Activated CD8-positive, alpha-beta T cell treated with anti-CD3 and anti-CD28 coated beads for 36 hours (primary cell): ENCODE measurements around the gene TYK2. TPM values are rescaled to one million over a fixed set of nuclear protein-coding genes. Genes with fewer than 3 reads are reported as not detected.
A peak's percentile ranks its signal among the peaks of the same experiment; 100 is the strongest.
"Not testable (repeated sequence)": the region's sequence is repeated elsewhere in the genome, so short reads cannot be mapped to it uniquely, and the experiment has no call there.

Experiments used
- ATAC-seq: fragments of 200-7000 bp; cut with Tn5 transposase; one replicate; pipeline ENCODE4 v1.10.0; 2021; ENCODE audit warnings: mild to moderate bottlenecking, moderate library complexity
- CTCF ChIA-PET: fragments of 350-600 bp; sonication (Branson Sonifier 250); formaldehyde crosslinking; loops from one replicate; lab custom pipeline; 2021; ENCODE audit warnings: antibody characterized with exemption; lab: Charles Lee
- POLR2A ChIA-PET: fragments of 350-600 bp; sonication (Branson Sonifier 250); formaldehyde crosslinking; loops from one replicate; lab custom pipeline; 2021; ENCODE audit warnings: antibody characterized with exemption; lab: Charles Lee
- DNase-seq: peaks from one replicate; pipeline ENCODE4 v3.0.0-alpha.2; 2020
- H3K27ac Mint-ChIP-seq: one replicate; pipeline ENCODE4 v1.8.0; 2021; ENCODE audit warnings: mild to moderate bottlenecking, mixed read lengths
- H3K27me3 Mint-ChIP-seq: one replicate; pipeline ENCODE4 v1.8.0; 2021; ENCODE audit warnings: mixed read lengths
- H3K36me3 Mint-ChIP-seq: one replicate; pipeline ENCODE4 v1.8.0; 2021; ENCODE audit warnings: low read depth, mixed read lengths
- H3K4me1 Mint-ChIP-seq: one replicate; pipeline ENCODE4 v1.8.0; 2021; ENCODE audit warnings: low read depth, mixed read lengths
- H3K4me3 Mint-ChIP-seq: one replicate; pipeline ENCODE4 v1.8.0; 2021; ENCODE audit warnings: mild to moderate bottlenecking, moderate library complexity, mixed read lengths
- H3K9me3 Mint-ChIP-seq: one replicate; pipeline ENCODE4 v1.8.0; 2021; ENCODE audit warnings: mixed read lengths
- intact Hi-C: fragments of 100-400 bp; cut with micrococcal nuclease; formaldehyde crosslinking; loops from one replicate; pipeline ENCODE4 v1.10.0; 2022
- total RNA-seq, 2 experiments: library from RNA; stranded (reverse); gene quantifications; one replicate each; pipeline ENCODE4 v1.2.3, GENCODE V29; 2021
- TF ChIP-seq, protein P1 (sequence below): fragments of 200-600 bp; IDR thresholded peaks from one replicate; pipeline ENCODE4 v1.8.0; 2022; ENCODE audit warnings: antibody characterized with exemption, mild to moderate bottlenecking

TYK2 gene
- total RNA-seq, 2 experiments from 2014 or later, result 143 TPM

DNA sequence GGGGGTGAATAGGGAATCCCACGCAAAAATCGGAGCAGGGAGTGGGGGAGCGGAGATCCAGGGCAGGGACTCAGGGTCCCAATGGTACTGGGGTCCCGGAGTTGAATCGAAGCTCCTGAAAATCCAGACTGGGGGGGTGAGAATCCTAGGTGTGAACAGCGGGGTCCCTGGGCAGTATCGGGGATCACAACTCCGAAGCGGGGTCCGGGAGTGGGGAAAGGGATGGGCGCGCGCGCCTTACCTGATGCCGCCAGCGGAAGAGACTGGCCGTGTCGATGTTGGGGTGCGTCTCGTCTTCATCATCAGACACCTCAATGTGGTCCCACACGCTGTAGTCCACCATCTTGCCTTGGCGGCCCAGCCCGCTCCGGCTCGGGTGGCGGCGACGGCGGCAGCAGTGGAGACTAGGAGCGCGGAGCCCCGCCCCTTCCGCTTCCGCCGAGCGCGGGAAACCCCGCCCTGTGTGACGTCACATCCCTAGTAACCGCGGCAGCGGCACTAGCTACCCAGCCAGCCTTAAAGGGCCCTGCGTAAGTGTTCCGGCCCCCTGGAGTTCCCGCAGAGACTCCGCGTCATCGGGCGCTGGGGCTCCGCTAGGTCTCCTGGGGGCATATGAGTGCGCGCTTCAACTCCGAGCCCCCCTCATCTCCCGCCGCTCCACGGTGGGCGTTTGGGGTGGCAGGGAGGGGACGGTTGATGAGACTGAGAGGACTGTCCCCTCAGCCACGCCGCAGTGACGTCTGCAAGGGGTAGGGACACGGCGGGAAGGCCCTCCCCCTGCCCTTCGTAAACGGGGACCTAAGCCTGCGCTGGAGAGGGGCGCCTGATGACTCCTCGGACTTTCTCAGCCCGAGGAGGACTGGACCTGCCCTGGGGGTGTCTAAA lies 23.0 kb upstream of the TYK2 start, which contains the start of gene CDC37:
Gene CDC37 (minus strand): TSS at position 406 of the 885 bp plus-strand sequence. CDS start 63 bp downstream, at position 343.
- H3K4me1 Mint-ChIP-seq, result peaks cover 63% of the 10 kb centered on the region
- H3K36me3 Mint-ChIP-seq, result peaks cover 33% of the 10 kb centered on the region
- TF ChIP-seq, protein P1, sequence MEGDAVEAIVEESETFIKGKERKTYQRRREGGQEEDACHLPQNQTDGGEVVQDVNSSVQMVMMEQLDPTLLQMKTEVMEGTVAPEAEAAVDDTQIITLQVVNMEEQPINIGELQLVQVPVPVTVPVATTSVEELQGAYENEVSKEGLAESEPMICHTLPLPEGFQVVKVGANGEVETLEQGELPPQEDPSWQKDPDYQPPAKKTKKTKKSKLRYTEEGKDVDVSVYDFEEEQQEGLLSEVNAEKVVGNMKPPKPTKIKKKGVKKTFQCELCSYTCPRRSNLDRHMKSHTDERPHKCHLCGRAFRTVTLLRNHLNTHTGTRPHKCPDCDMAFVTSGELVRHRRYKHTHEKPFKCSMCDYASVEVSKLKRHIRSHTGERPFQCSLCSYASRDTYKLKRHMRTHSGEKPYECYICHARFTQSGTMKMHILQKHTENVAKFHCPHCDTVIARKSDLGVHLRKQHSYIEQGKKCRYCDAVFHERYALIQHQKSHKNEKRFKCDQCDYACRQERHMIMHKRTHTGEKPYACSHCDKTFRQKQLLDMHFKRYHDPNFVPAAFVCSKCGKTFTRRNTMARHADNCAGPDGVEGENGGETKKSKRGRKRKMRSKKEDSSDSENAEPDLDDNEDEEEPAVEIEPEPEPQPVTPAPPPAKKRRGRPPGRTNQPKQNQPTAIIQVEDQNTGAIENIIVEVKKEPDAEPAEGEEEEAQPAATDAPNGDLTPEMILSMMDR, result no peak
- ChIA-PET POLR2A (interaction anchor here (0.6 to 11.5 kb wide), 15 partner anchors 12 to 295 kb away, joined by 3 to 161 read pairs (median 3); partner anchors contain the start of genes ICAM1 and PDE4A), CTCF (interaction anchor here (0.6 to 21.1 kb wide), 15 partner anchors 12 to 149 kb away, joined by 3 to 587 read pairs (median 6); partner anchors contain the start of genes ICAM1 and PDE4A)
- ATAC-seq (peak; percentile 74), DNase-seq (peak; percentile 99)
- H3K4me3 Mint-ChIP-seq, result peak within 1 kb of the TSS; percentile 95
- no peaks in the 10 kb centered on the region for H3K9me3 Mint-ChIP-seq
- no peaks in the 10 kb centered on the region for H3K27me3 Mint-ChIP-seq
- intact Hi-C loops, result loop anchor here (2.0 to 10.0 kb wide), 3 partner anchors 15 to 71 kb away; no protein-coding TSS in a partner anchor
- H3K27ac Mint-ChIP-seq, result peak within 1 kb of the TSS; percentile 78

DNA sequence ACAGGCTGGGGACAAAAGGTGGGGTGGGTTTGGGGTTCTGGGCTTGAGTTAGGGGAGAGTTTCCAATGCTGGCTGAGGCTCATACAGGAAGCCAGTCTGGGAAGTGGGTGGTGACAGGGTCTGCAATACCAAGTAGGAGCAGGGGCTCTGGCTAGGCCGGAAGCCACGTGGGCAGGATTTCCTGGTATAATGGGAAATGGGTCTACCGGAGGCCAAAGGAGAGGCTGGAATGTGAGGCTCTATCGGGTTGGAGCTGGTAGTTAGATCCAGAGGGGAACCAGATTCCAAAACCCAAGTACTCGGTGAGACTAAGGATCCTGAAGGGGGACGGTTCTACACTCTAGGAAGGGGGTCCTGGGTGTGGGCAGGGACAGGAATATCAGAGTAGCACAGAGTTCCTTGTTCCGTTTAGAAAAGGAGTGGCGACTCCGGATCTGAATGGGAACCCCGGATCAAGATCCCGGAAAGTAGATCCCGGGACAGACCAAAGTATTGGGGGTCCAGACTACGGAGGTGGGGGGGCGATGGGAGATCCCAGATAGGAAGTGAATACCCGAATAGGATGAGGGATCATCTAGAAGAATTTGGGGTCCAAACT lies 22.2 kb upstream of the TYK2 start:
- ChIA-PET CTCF (interaction anchor here (1.5 to 21.1 kb wide), 9 partner anchors 11 to 150 kb away, joined by 6 to 587 read pairs (median 13); partner anchors contain the start of genes PDE4A and TYK2), POLR2A (interaction anchor here (0.6 to 11.5 kb wide), 11 partner anchors 15 to 142 kb away, joined by 3 to 161 read pairs (median 4); partner anchors contain the start of genes ICAM1 and PDE4A)
- no peak for DNase-seq
- Mint-ChIP-seq H3K36me3 (peaks cover 41% of the 10 kb centered on the region), H3K27ac (peak overlapping the region; percentile 78), H3K4me1 (peaks cover 63% of the 10 kb centered on the region), H3K4me3 (peak overlapping the region; percentile 95), H3K27me3 (no peaks in the 10 kb centered on the region), H3K9me3 (no peaks in the 10 kb centered on the region)
- no peak for ATAC-seq
- TF ChIP-seq, protein P1, result no peak
- intact Hi-C loops, result loop anchor here (10.0 kb wide), 1 partner anchor 72 kb away; no protein-coding TSS in a partner anchor

DNA sequence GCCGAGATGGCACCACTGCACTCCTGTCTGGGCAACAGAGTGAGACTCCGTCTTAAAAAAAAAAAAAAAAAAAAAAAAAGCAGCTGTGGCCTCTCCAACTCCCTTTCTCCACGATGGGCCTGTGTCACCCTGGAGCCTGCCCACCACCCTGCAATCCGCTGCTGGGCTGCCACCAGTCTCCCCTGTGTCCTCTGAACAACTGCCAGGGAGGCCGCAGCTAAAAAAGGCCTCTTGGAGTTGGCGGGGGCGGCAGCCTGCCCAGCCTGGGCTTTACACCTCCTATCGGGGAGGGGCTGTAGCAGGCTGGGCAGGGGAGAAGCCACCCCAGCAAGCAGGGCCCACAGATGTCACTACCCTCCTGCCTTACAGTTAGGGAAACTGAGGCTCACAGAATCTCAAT lies 19.5 kb upstream of the TYK2 start:
- no peaks in the 10 kb centered on the region for H3K9me3 Mint-ChIP-seq
- TF ChIP-seq, protein P1, result no peak
- H3K4me1 Mint-ChIP-seq, result peaks cover 42% of the 10 kb centered on the region
- H3K27me3 Mint-ChIP-seq, result no peaks in the 10 kb centered on the region
- DNase-seq (no peak), ATAC-seq (no peak)
- ChIA-PET POLR2A (interaction anchor here (1.1 to 11.5 kb wide), 3 partner anchors 9 to 27 kb away, joined by 3 to 161 read pairs (median 5); partner anchors contain the start of gene PDE4A), CTCF (interaction anchor here (1.8 to 21.1 kb wide), 7 partner anchors 8 to 140 kb away, joined by 3 to 587 read pairs (median 24); partner anchors contain the start of genes ICAM1 and PDE4A)
- no peak overlapping the region for H3K27ac Mint-ChIP-seq
- H3K4me3 Mint-ChIP-seq, result no peak overlapping the region
- intact Hi-C loops, result loop anchor here (10.0 kb wide), 1 partner anchor 75 kb away; no protein-coding TSS in a partner anchor
- peaks cover 57% of the 10 kb centered on the region for H3K36me3 Mint-ChIP-seq

DNA sequence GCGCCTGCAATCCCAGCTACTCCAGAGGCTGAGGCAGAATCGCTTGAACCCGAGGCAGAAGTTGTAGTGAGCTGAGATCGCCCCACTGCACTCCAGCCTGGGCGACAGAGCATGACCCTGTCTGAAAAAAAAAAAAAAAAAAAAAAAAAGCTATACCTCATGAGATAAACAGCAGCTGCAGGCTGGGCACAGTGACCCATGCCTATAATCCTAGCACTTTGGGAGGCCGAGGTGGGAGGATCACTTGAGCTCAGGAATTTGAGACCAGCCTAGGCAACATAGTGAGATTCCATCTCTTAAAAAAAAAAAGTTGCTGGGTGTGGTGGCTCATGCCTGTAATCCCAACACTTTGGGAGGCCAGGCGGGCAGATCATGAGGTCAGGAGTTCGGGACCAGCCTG lies 19.0 kb upstream of the TYK2 start:
- CTCF ChIA-PET, result interaction anchor here (2.3 to 21.1 kb wide), 5 partner anchors 8 to 140 kb away, joined by 9 to 587 read pairs (median 25); partner anchors contain the start of gene PDE4A
- H3K27me3 Mint-ChIP-seq, H3K9me3 Mint-ChIP-seq, H3K27ac Mint-ChIP-seq, DNase-seq, ATAC-seq, intact Hi-C loops, H3K4me3 Mint-ChIP-seq: not testable (repeated sequence)
- POLR2A ChIA-PET, result interaction anchor here (0.6 to 11.5 kb wide), 3 partner anchors 18 to 32 kb away, joined by 3 to 161 read pairs (median 5); partner anchors contain the start of gene PDE4A
- Mint-ChIP-seq H3K4me1 (peaks cover 38% of the 10 kb centered on the region), H3K36me3 (peaks cover 57% of the 10 kb centered on the region)
